ENCODE data around the gene ZNF581.
A peak's percentile ranks its signal among the peaks of the same experiment; 100 is the strongest.

The ZNF581 gene

GRCh38 chr19:55611983-55612645, 31.3 kb upstream of the ZNF581 start:
- no peak for DNase-seq

GRCh38 chr19:55613396-55613795, 30.1 kb upstream of the ZNF581 start:
- DNase-seq: no peak

- DNase-seq: no peak
Measured at GRCh38 chr19:55613930-55614710, 29.3 kb upstream of the ZNF581 start.

GRCh38 chr19:55614711-55615542, 28.5 kb upstream of the ZNF581 start:
- no peak for DNase-seq

- no peak for DNase-seq
Measured at GRCh38 chr19:55615543-55616394, 27.7 kb upstream of the ZNF581 start.

- DNase-seq: no peak
Measured at GRCh38 chr19:55616395-55616875, 27.0 kb upstream of the ZNF581 start.

- DNase-seq: no peak
Measured at GRCh38 chr19:55617426-55617825, 26.0 kb upstream of the ZNF581 start.

- no peak for DNase-seq
Measured at GRCh38 chr19:55618426-55618825, 25.0 kb upstream of the ZNF581 start.

- no peak for DNase-seq
Measured at GRCh38 chr19:55619286-55619685, 24.2 kb upstream of the ZNF581 start.

GRCh38 chr19:55620410-55621204, 22.8 kb upstream of the ZNF581 start:
- DNase-seq: no peak

- DNase-seq: no peak
Measured at GRCh38 chr19:55621205-55621672, 22.2 kb upstream of the ZNF581 start.

- DNase-seq: no peak
Measured at GRCh38 chr19:55621673-55622231, 21.7 kb upstream of the ZNF581 start.

GRCh38 chr19:55622242-55622969, 21.0 kb upstream of the ZNF581 start:
- no peak for DNase-seq

- no peak for DNase-seq
Measured at GRCh38 chr19:55623130-55623529, 20.3 kb upstream of the ZNF581 start.

GRCh38 chr19:55623561-55623960, 19.9 kb upstream of the ZNF581 start:
- no peak for DNase-seq

GRCh38 chr19:55624109-55625003, 19.1 kb upstream of the ZNF581 start, which contains the start of gene ZNF784:
TSS of gene ZNF784 (minus strand) at chr19:55624566. CDS start at chr19:55624561, 5 bp downstream.
- DNase-seq: peak; percentile 97

- DNase-seq: no peak
Measured at GRCh38 chr19:55625004-55625326, 18.5 kb upstream of the ZNF581 start.

GRCh38 chr19:55626350-55626749, 17.1 kb upstream of the ZNF581 start:
- no peak for DNase-seq

GRCh38 chr19:55632463-55632834, 11.0 kb upstream of the ZNF581 start:
- peak; percentile 93 for DNase-seq

Data from NCI-H146 (cell line).